ENCODE results near the gene AHNAK. TPM values are rescaled to one million over a fixed set of nuclear protein-coding genes. Genes with fewer than 3 reads are reported as not detected.

AHNAK gene
- total RNA-seq, 2 experiments from 2014 or later: 0.21 to 0.28 TPM

- no peaks in the 10 kb centered on the region for H3K79me2 ChIP-seq (ENCODE audit: insufficient read depth, low read depth, low read length)
- ChIA-PET CTCF (ENCODE audit: unreplicated experiment) (no interaction called here), POLR2A (interaction anchor here (0.6 kb wide), 1 partner anchor 525 kb away, joined by 3 read pairs; no protein-coding TSS in a partner anchor)
- TF ChIP-seq EZH2phosphoT487 (IDR thresholded peaks at IDR 0.05; ENCODE audit: borderline replicate concordance, low read depth, low read length) (no peak), CTCF (conservative IDR thresholded peaks at IDR 0.05; ENCODE audit: low read length) (no peak)
- no peak overlapping the region for H3K27ac ChIP-seq (ENCODE audit: low read depth, low read length, poor library complexity, severe bottlenecking)
- BruUV-seq (replicated peaks): no TSS peak
- H2AFZ ChIP-seq (ENCODE audit: low read length): no peak overlapping the region
- H3K9me2 ChIP-seq (ENCODE audit: insufficient read depth, low read length): no peaks in the 10 kb centered on the region
- H3K4me1 ChIP-seq (ENCODE audit: insufficient read depth, low read length, poor library complexity, severe bottlenecking): peaks cover 11% of the 10 kb centered on the region
- no peak for DNase-seq (ENCODE audit: low spot score)
- no peaks in the 10 kb centered on the region for H3K9me3 ChIP-seq (ENCODE audit: low read length)
- no peak overlapping the region for H3K4me3 ChIP-seq (ENCODE audit: low read depth, low read length, poor library complexity, severe bottlenecking)
- intact Hi-C loops (cut with micrococcal nuclease; ENCODE audit: unreplicated experiment): no loop called here
- H3K36me3 ChIP-seq (ENCODE audit: insufficient read depth, low read length): no peaks in the 10 kb centered on the region
- no peaks in the 10 kb centered on the region for H4K20me1 ChIP-seq (ENCODE audit: insufficient read depth, low read length)
- no peak overlapping the region for H3K4me2 ChIP-seq (ENCODE audit: low read length)
These were observed 78.0 kb downstream of the AHNAK start for GRCh38 chr11:62468577-62468976.

GRCh38 chr11:62466444-62466843 lies 80.2 kb downstream of the AHNAK start:
- BruUV-seq (replicated peaks): no TSS peak
- H3K9me3 ChIP-seq (ENCODE audit: low read length): no peaks in the 10 kb centered on the region
- H4K20me1 ChIP-seq (ENCODE audit: insufficient read depth, low read length): no peaks in the 10 kb centered on the region
- no peaks in the 10 kb centered on the region for H3K9me2 ChIP-seq (ENCODE audit: insufficient read depth, low read length)
- H3K4me3 ChIP-seq (ENCODE audit: low read depth, low read length, poor library complexity, severe bottlenecking): no peak overlapping the region
- POLR2A ChIA-PET: interaction anchor here (0.6 kb wide), 1 partner anchor 27 kb away, joined by 5 read pairs; no protein-coding TSS in a partner anchor
- no peak overlapping the region for H3K4me2 ChIP-seq (ENCODE audit: low read length)
- CTCF ChIA-PET (ENCODE audit: unreplicated experiment): no interaction called here
- H3K27ac ChIP-seq (ENCODE audit: low read depth, low read length, poor library complexity, severe bottlenecking): no peak overlapping the region
- H2AFZ ChIP-seq (ENCODE audit: low read length): no peak overlapping the region
- intact Hi-C loops (cut with micrococcal nuclease; ENCODE audit: unreplicated experiment): no loop called here
- no peaks in the 10 kb centered on the region for H3K36me3 ChIP-seq (ENCODE audit: insufficient read depth, low read length)
- TF ChIP-seq EZH2phosphoT487 (IDR thresholded peaks at IDR 0.05; ENCODE audit: borderline replicate concordance, low read depth, low read length) (no peak), CTCF (conservative IDR thresholded peaks at IDR 0.05; ENCODE audit: low read length) (no peak)
- no peaks in the 10 kb centered on the region for H3K79me2 ChIP-seq (ENCODE audit: insufficient read depth, low read depth, low read length)
- no peak for DNase-seq (ENCODE audit: low spot score)
- peaks cover 11% of the 10 kb centered on the region for H3K4me1 ChIP-seq (ENCODE audit: insufficient read depth, low read length, poor library complexity, severe bottlenecking)

DNA sequence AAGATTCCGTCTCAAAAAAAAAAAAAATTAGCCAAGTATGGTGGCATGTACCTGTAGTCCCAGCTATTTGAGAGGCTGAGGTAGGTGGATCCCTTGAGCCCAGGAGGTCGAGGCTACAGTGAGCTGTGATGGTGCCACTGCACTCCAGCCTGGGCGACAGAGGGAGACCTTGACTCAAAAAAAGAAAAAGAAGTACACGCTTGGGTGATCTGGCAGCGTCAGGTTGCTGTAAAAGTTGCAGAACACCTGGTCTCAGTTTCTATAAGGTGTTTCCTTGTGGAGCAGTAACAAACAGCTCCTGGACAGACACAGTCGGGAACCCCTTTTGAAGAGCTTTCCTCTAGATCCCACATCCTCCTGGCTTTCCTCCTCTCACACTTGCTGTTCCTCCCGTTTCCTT lies 82.0 kb downstream of the AHNAK start:
- peaks cover 11% of the 10 kb centered on the region for H3K4me1 ChIP-seq (ENCODE audit: insufficient read depth, low read length, poor library complexity, severe bottlenecking)
- H3K9me3 ChIP-seq (ENCODE audit: low read length): no peaks in the 10 kb centered on the region
- H3K4me2 ChIP-seq (ENCODE audit: low read length): peak overlapping the region; percentile 34
- H4K20me1 ChIP-seq (ENCODE audit: insufficient read depth, low read length): no peaks in the 10 kb centered on the region
- ChIA-PET POLR2A (interaction anchor here (0.7 to 1.0 kb wide), 2 partner anchors 71 to 351 kb away, joined by 3 read pairs; no protein-coding TSS in a partner anchor), CTCF (ENCODE audit: unreplicated experiment) (interaction anchor here (0.6 to 1.1 kb wide), 2 partner anchors 78 to 93 kb away, joined by 3 to 4 read pairs; no protein-coding TSS in a partner anchor)
- intact Hi-C loops (cut with micrococcal nuclease; ENCODE audit: unreplicated experiment): loop anchor here (1.0 kb wide), 1 partner anchor 78 kb away; no protein-coding TSS in a partner anchor
- TF ChIP-seq CTCF (conservative IDR thresholded peaks at IDR 0.05; ENCODE audit: low read length) (peak; percentile 51), EZH2phosphoT487 (IDR thresholded peaks at IDR 0.05; ENCODE audit: borderline replicate concordance, low read depth, low read length) (no peak)
- H3K36me3 ChIP-seq (ENCODE audit: insufficient read depth, low read length): no peaks in the 10 kb centered on the region
- no peaks in the 10 kb centered on the region for H3K9me2 ChIP-seq (ENCODE audit: insufficient read depth, low read length)
- no peak overlapping the region for H2AFZ ChIP-seq (ENCODE audit: low read length)
- no peaks in the 10 kb centered on the region for H3K79me2 ChIP-seq (ENCODE audit: insufficient read depth, low read depth, low read length)
- BruUV-seq (replicated peaks): no TSS peak
- no peak overlapping the region for H3K27ac ChIP-seq (ENCODE audit: low read depth, low read length, poor library complexity, severe bottlenecking)
- no peak overlapping the region for H3K4me3 ChIP-seq (ENCODE audit: low read depth, low read length, poor library complexity, severe bottlenecking)
- peak; percentile 53 for DNase-seq (ENCODE audit: low spot score)

Data from OCI-LY7 (cell line).